GM21619 (cell line): Measurements from ENCODE around the gene ADGRB2.

Experiments
- ATAC-seq: cut with Tn5 transposase; IDR thresholded peaks from one replicate; pipeline ENCODE4 v1.9.1; 2021; ENCODE audit not compliant: unreplicated experiment

The ADGRB2 gene

DNA sequence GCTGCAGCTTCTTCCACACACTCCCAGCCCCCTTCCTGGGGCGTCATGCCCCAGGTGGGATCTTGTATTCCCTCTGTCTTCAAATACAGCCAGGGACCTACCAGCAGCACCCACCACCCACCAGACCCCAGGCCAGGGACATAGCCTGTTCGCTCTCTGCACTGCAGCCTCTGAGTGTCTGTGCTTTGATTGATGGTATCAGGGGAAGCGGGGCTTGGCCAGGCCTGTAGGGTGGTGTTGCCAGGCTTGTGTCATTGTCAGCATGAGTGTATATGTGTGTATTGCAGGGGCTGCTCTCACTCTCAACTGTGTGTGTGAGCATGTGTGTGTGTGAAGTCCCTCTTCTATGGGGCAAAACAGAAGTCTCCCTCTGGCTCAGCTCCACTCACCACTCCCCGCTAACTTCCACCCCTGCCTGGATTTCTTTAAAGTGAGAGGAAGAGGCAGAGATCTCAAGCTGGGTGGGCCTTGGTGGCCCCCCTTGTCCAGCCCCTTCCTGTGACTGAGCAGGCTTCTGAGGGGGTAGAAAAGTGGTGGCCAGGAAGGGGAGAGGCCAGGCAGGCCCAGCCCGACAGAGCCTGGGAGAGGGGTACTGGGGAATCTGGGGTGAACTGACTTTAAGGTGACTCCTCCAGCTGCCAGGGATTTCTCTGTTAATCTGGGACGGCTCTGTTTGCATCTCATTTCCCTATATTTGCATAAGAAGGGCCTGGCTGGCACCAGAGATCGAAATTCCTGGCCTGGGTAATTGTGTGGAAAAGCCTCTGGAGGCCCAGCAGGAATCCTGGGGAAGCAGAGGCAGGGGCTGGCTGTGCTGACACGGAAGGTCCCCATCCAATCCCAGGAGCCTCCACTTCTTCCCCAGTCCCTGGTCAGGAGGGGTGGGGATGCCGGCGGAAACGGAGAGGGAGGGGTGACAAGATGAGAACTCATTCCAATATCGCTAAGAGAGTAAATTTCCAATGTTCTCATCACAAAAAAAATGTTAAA lies 18.6 kb upstream of the ADGRB2 start:
- ATAC-seq, result no peak

DNA sequence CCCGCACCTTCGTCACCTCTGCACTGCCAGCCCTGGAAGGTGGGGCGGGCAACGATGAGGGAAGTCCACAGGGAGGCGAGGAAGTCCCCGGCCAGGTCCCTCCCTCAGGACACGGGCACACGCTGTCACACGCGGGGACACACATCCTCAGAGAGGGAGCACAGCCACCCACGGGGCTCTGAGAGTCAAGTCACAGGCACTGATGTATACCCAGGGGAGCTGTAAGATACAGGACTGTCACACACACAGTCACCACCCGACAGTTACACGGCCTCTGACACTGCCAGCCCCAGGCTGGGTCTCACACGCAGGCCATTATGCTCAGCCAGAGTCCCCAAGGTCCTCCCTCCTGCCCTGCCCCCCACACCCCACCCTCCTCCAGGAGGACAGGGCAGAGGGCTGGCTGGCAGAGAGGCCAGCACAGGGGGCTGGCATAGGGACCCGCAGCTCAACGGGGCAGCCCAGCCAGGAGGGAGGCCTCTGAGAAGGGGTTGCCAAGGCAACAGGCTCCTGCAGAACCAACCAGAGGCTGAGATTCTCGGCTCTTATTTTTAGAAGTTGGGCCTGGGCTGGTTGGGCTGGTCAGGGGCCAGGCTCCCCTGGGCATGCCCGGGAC lies 17.7 kb upstream of the ADGRB2 start:
- ATAC-seq, result no peak

DNA sequence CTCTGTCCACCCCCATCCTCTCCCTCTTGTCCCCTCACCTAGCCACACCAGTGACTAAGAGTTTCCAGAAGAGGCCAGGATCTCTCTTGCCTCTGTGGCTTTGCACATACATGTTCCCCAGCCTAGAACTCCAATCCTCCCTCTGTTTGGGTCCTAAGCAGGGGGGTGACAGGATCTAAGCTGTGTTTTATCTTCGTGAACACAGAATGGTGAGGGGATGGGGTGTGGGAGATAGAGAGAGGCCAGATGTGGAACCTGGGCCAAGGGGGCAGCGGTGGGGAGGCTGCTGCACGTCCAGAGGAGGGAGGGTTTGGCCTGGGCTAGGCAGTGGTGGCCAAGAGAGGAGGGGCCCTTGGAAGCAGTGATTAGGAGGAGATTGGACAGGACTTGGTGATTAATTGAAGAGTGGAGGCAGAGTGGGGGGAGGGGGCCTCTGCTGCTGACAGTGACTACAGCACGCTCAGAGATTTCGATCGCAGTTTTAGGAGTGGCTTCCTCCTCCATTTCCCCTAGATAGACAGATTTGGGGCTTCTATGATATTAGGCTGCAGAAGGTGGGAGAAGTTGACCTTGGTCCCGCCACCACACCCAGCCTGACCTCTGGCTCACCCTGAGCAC lies 17.1 kb upstream of the ADGRB2 start:
- no peak for ATAC-seq

DNA sequence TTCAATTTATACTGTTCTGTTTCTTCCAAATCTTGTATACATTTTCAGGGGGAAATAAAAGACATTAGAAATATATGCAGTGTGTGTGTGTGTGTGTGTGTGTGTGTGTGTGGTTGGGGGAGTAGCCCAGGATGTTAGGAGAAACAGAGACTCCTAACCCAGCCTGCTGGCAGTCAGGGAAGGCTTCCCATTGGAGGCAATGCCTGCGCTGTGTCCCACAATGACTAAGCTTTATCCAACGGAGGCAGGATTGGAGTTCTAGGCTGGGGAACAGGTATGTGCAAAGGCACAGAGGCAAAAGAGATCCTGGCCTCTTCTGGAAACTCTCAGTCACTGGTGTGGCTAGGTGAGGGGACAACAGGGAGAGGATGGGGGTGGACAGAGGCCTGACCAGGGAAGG lies 16.5 kb upstream of the ADGRB2 start:
- no peak for ATAC-seq

DNA sequence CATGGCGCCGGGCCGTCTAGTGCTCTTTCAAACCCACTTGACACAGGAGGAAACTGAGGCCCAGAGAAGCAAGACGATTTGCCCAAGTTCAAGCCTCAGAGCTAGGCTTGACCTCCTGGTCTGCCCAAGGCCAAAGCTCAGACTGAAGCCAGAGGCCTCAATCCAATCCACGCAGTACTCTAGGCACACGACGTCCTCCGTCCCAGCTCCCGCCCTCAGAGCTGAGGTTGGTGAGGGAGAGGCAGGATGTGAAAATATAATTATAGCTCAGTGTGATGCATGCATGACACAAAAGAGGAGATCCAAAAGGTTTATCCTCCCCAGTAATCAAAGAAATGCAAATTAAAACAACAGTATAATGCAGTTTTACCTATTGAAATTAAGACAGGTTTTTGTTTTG lies 15.5 kb upstream of the ADGRB2 start:
- ATAC-seq, result no peak

GRCh38 chr1:31778763-31779488 lies 14.8 kb upstream of the ADGRB2 start:
- no peak for ATAC-seq

GRCh38 chr1:31776516-31776915 lies 12.4 kb upstream of the ADGRB2 start:
- no peak for ATAC-seq

- no peak for ATAC-seq
These were observed 11.9 kb upstream of the ADGRB2 start for GRCh38 chr1:31776032-31776431.

DNA sequence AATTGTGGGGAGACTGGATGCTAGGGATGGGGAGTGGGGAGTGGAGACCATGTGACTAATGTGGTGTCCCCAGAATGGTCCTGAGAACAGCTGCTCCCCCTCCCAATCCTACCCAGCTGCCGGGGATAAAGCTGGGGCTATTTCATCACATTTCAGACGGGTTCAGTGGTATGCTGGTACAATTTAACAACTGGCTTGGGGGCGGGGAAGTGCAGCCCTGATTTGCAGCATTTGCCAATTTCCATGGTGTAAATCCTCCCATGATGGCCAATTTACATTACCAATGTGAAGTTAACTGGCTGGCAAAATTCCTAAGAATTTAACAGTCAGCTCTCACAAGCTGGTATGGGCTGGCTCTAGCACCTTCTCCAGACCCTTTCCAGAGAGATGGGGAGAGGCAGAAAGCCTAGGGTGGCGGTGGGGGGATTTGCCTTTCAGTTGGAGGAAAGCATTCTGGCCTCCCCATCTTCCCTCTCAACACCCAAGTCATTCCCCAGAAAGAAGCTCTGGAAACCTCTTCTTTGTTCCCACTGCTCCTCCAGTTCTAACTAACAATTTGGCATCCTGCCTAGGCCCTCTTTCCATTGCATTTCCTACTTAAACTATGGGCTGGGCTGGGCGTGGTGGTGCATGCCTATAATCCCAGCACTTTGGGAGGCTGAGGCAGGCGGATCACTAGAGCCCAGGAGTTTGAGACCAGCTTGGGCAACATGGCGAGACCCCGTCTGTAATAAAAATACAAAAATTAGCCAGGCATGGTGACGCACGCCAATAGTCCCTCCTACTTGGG lies 11.3 kb upstream of the ADGRB2 start:
- ATAC-seq, result no peak

- ATAC-seq, result no peak
These were observed 10.4 kb upstream of the ADGRB2 start for GRCh38 chr1:31774495-31774894.

DNA sequence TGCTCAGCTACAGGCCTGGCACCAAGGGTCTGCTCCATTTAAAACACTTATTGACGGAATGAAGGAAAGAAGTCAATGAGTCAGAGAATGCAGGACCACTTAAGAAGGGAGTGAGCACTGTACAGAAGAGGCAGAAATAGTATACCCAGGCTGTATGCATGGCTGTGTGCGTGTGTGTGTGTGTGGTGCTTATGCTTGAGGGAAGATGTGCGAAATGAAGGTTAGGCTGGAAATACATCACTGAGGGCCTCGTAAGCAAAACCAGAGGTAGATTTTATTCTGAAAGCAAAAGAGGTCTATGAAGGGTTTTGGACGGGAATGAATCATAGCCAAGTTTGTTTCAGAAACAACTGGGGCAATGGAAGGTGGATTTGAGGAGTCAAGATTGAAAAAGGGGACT lies 9.7 kb upstream of the ADGRB2 start:
- ATAC-seq, result no peak

DNA sequence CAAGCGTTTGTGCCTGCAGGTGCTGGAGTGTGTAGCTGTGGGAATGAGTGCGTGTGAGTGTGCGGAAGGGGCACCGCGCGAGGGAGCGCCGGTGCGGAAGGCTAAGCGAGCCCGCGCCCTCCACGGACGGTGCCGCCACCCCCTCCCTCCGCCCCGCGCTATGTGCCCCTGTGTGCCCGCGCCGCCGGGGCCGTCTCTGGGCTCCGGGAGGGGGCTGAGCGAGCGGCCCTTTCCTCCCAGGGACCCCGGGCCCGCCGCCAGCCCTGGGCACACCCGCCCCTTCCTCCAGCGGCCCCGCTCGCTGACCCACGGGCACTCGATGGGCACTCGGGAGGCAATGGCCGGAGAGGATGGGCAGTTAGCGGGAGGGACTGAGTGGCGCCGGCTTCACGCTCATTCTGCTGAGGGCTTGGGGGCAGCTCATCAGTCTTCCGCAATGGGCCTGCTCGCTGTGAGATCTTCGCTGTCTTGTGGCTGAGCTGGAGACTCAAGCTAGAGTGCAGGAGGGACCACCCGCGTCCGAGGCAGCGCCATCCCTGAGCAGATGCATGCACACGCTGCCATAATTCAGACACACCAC lies 8.6 kb upstream of the ADGRB2 start:
- ATAC-seq, result no peak

GRCh38 chr1:31771891-31772668 lies 7.9 kb upstream of the ADGRB2 start:
- no peak for ATAC-seq

DNA sequence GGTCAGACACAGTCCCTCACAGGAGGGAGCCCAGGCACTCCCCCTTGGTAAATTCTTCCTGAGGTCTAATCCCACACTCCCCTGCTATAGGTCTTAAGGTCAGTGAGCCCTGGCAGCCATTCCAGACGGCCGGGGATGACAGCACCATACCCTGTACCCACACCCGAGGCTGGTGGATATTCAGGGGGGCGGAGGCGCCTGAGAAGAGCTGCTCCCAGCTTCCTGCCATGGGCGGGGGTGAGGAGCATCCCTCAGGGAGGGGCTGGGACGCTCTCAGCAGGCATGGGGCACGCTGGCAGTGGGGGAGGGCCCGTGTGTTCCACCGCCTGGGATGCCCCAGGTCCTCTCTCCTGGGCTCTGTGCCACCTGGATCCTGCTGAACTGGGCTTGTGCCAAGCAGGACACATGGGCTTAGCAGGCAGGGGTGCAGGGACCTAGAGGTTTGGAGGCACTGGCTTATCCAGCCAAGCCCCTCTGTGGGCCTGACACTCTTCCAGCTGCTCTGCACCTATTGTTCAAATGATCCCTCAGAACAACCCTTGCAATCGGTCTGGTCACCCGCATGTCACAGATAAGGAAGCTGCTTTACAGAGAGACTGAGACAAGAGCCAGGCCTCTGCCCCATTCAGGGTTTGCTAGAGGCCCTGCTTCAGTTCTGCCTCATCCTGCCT lies 5.7 kb upstream of the ADGRB2 start:
- no peak for ATAC-seq

DNA sequence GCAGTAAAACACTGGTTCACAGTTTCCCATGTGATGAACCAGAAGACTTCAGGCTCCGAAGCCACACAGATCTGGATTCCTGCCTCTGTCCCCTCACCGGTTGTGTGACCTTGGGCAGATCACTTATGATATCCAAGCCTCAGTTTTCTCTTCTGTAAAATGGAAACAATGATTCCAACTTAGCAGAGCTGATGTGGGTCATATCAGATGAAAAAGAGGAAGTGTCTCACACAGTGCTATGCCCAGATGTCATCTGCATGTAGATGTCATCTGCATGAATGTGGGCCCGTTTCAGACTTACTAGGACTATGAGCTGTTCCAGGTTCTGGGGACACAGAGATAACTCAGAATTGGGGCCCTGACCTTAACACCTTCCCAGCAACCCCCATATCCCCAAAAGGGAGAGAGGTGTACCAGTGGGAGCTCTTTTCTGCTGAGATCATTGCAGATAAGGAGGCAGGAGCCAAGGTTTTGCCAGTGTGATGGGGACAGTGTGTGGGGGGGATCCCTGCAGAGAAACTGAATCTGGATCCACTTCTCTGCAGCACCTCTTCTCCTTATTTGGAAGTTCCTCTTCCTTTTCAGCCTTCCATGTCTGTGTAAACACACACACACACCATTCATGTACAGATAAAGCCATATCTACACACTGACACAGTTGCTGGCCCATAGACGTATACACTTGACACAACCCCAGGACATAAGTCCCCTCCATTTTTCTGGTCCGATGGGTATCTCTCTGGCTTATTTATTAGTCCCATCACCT lies 5.0 kb upstream of the ADGRB2 start:
- ATAC-seq, result no peak

DNA sequence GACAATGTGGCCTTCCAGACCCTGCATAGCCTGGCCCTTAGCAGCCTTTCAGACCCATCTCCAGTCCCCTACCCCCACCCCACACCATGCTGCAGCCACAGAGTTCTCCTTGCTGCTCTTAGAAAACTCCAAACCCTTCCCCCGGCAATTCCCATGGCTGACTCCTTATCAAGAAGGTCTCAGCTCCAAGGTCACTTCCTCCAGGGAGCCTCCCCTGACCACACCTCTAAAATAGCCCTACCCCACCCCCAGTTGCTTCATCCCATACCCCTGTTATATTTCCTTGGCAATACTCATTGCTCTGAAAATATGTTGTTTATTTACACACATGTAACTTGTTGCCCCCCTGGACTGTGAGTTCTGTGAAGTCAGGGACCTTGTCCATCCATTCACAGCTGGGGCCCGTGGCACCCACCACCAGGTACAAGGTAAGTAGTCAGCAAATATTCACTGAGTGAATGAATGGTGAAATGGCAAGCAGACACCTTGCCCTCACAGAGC lies 4.3 kb upstream of the ADGRB2 start:
- ATAC-seq, result no peak

- ATAC-seq, result no peak
These were observed 3.1 kb upstream of the ADGRB2 start for GRCh38 chr1:31767225-31767624.

DNA sequence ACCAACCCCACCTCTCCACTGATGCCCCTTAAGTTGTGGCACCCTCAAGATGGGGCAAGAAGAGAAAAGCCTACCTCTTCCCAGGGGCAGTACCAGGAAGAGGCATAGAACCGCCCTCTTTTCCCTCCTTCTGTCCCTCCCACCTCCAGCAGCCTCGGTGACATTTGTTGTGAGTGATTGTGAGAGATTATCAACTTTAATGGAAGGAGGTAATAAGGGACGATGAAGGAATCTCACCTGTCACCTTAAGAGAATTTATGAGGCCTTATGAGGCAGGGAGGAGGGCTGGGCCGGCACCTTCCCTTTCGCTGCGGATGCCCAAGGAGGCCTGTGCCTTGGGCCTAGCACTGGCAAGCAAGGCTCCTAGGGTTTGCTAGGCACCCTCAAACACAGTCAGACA lies 1.4 kb upstream of the ADGRB2 start:
- ATAC-seq, result no peak
